CD4-positive, CD25-positive, alpha-beta regulatory T cell (primary cell): ENCODE measurements around the gene ZNF281. TPM values are rescaled to one million over a fixed set of nuclear protein-coding genes. Genes with fewer than 3 reads are reported as not detected.

Experiments used
- ATAC-seq, 2 donors: fragments of 150-1000 bp; cut with Tn5 transposase; one replicate each; pipeline ENCODE4 v1.10.0; 2021; ENCODE audit warnings: low read depth in 2 of 2, moderate number of reproducible peaks in 2 of 2, moderate library complexity in 1 of 2
- DNase-seq, 3 donors: peaks; one replicate each; pipeline versions ENCODE4 v3.0.0 to v3.0.0-alpha.2; 2012 to 2022; ENCODE audit warnings: mixed read lengths in 1 of 3
- H3K27ac ChIP-seq: one replicate; pipeline ENCODE4 v1.7.0; 2013; ENCODE audit warnings: mild to moderate bottlenecking, low read length; ENCODE audit not compliant: insufficient read depth, poor library complexity, severe bottlenecking
- H3K27me3 ChIP-seq: one replicate; pipeline ENCODE4 v1.7.0; 2013; ENCODE audit warnings: low read length; ENCODE audit not compliant: control insufficient read depth, insufficient read depth
- H3K36me3 ChIP-seq: one replicate; pipeline ENCODE4 v1.7.0; 2013; ENCODE audit warnings: mild to moderate bottlenecking, low read length, moderate library complexity; ENCODE audit not compliant: control insufficient read depth, insufficient read depth
- H3K4me1 ChIP-seq: 2 replicates; pipeline ENCODE4 v1.7.0; 2013; ENCODE audit warnings: mild to moderate bottlenecking, low read length; ENCODE audit not compliant: insufficient read depth, control insufficient read depth, poor library complexity, severe bottlenecking
- H3K4me3 ChIP-seq: one replicate; pipeline ENCODE4 v1.7.0; 2013; ENCODE audit warnings: low read depth, mild to moderate bottlenecking, low read length, moderate library complexity
- H3K9me3 ChIP-seq, 2 experiments: 1 replicate in 1 of 2; 2 replicates in 1 of 2; pipeline ENCODE4 v1.7.0; 2013; ENCODE audit warnings: low read length in 2 of 2, mild to moderate bottlenecking in 1 of 2, moderate library complexity in 1 of 2; ENCODE audit not compliant: control insufficient read depth in 2 of 2
- H3K27ac Mint-ChIP-seq, 3 donors: one replicate each; pipeline ENCODE4 v1.8.0; 2020 to 2022; ENCODE audit warnings: mild to moderate bottlenecking in 3 of 3, mixed read lengths in 3 of 3, moderate library complexity in 2 of 3
- H3K27me3 Mint-ChIP-seq: one replicate; pipeline ENCODE4 v1.8.0; 2022; ENCODE audit warnings: mild to moderate bottlenecking, mixed read lengths
- H3K36me3 Mint-ChIP-seq: one replicate; pipeline ENCODE4 v1.8.0; 2020; ENCODE audit warnings: mixed read lengths
- H3K4me1 Mint-ChIP-seq, 4 donors: one replicate each; pipeline ENCODE4 v1.8.0; 2020 to 2022; ENCODE audit warnings: mixed read lengths in 4 of 4, mild to moderate bottlenecking in 1 of 4
- H3K4me3 Mint-ChIP-seq, 4 donors: one replicate each; pipeline ENCODE4 v1.8.0; 2020 to 2022; ENCODE audit warnings: mild to moderate bottlenecking in 4 of 4, mixed read lengths in 4 of 4, moderate library complexity in 3 of 4
- H3K9me3 Mint-ChIP-seq, 7 donors: one replicate each; pipeline ENCODE4 v1.8.0; 2020 to 2022; ENCODE audit warnings: mixed read lengths in 7 of 7, mild to moderate bottlenecking in 3 of 7, moderate library complexity in 2 of 7
- polyA plus RNA-seq, 4 donors: library from polyadenylated mRNA; unstranded; fragments of 300-500 nt; fragmentation: Illumina TruSeq; gene quantifications; one replicate each; pipeline ENCODE4 v1.2.3, GENCODE V29; 2021
- total RNA-seq: library from RNA; stranded (reverse); gene quantifications from one replicate; pipeline ENCODE4 v1.2.3, GENCODE V29; 2022

ZNF281 gene
- total and polyA plus RNA-seq, 5 donors from 2014 or later = 27.9 to 41.9 (median 33.1) TPM

GRCh38 chr1:200367841-200368534 is 41.8 kb downstream of the ZNF281 start:
- Mint-ChIP-seq H3K4me1 (no peaks in the 10 kb centered on the region), H3K36me3 (peaks cover 11% of the 10 kb centered on the region), H3K9me3 (no peaks in the 10 kb centered on the region), H3K4me3 (no peak overlapping the region), H3K27me3 (no peaks in the 10 kb centered on the region), H3K27ac (no peak overlapping the region)
- DNase-seq = no peak
- Histone ChIP-seq H3K4me1 (no peaks in the 10 kb centered on the region), H3K36me3 (no peaks in the 10 kb centered on the region), H3K27me3 (no peaks in the 10 kb centered on the region), H3K9me3 (no peaks in the 10 kb centered on the region), H3K27ac (no peak overlapping the region), H3K4me3 (no peak overlapping the region)
- no peak for ATAC-seq

GRCh38 chr1:200366577-200367253 is 43.1 kb downstream of the ZNF281 start:
- no peak overlapping the region for H3K27ac Mint-ChIP-seq
- H3K27me3 Mint-ChIP-seq = no peaks in the 10 kb centered on the region
- Histone ChIP-seq H3K4me3 (no peak overlapping the region), H3K4me1 (no peaks in the 10 kb centered on the region), H3K9me3 (no peaks in the 10 kb centered on the region), H3K36me3 (no peaks in the 10 kb centered on the region), H3K27me3 (no peaks in the 10 kb centered on the region), H3K27ac (no peak overlapping the region)
- no peaks in the 10 kb centered on the region for H3K9me3 Mint-ChIP-seq
- peaks cover 11% of the 10 kb centered on the region for H3K36me3 Mint-ChIP-seq
- ATAC-seq (no peak), DNase-seq (no peak)
- H3K4me1 Mint-ChIP-seq = no peaks in the 10 kb centered on the region
- no peak overlapping the region for H3K4me3 Mint-ChIP-seq

- H3K9me3 Mint-ChIP-seq = no peaks in the 10 kb centered on the region
- no peak overlapping the region for H3K4me3 ChIP-seq
- no peak overlapping the region for H3K27ac Mint-ChIP-seq
- H3K27me3 Mint-ChIP-seq = no peaks in the 10 kb centered on the region
- H3K36me3 Mint-ChIP-seq = peaks cover 11% of the 10 kb centered on the region
- no peaks in the 10 kb centered on the region for H3K9me3 ChIP-seq
- ATAC-seq = no peak
- no peak overlapping the region for H3K27ac ChIP-seq
- no peaks in the 10 kb centered on the region for H3K4me1 ChIP-seq
- no peaks in the 10 kb centered on the region for H3K36me3 ChIP-seq
- H3K27me3 ChIP-seq = no peaks in the 10 kb centered on the region
- no peak for DNase-seq
- no peaks in the 10 kb centered on the region for H3K4me1 Mint-ChIP-seq
- no peak overlapping the region for H3K4me3 Mint-ChIP-seq
Measured at GRCh38 chr1:200365897-200366426, 43.9 kb downstream of the ZNF281 start.

- Mint-ChIP-seq H3K9me3 (no peaks in the 10 kb centered on the region), H3K36me3 (peaks cover 11% of the 10 kb centered on the region), H3K27ac (no peak overlapping the region), H3K27me3 (no peaks in the 10 kb centered on the region), H3K4me1 (no peaks in the 10 kb centered on the region), H3K4me3 (no peak overlapping the region)
- H3K4me3 ChIP-seq = no peak overlapping the region
- ATAC-seq (no peak), DNase-seq (no peak)
- no peaks in the 10 kb centered on the region for H3K36me3 ChIP-seq
- H3K4me1 ChIP-seq = no peaks in the 10 kb centered on the region
- H3K27ac ChIP-seq = no peak overlapping the region
- H3K27me3 ChIP-seq = no peaks in the 10 kb centered on the region
- H3K9me3 ChIP-seq = no peaks in the 10 kb centered on the region
Measured at GRCh38 chr1:200364831-200365230, 45.0 kb downstream of the ZNF281 start.

- H3K36me3 ChIP-seq = no peaks in the 10 kb centered on the region
- DNase-seq (no peak), ATAC-seq (no peak)
- Mint-ChIP-seq H3K27ac (no peak overlapping the region), H3K9me3 (no peaks in the 10 kb centered on the region), H3K36me3 (peaks cover 11% of the 10 kb centered on the region), H3K4me3 (no peak overlapping the region), H3K4me1 (no peaks in the 10 kb centered on the region), H3K27me3 (no peaks in the 10 kb centered on the region)
- no peak overlapping the region for H3K27ac ChIP-seq
- H3K4me3 ChIP-seq = no peak overlapping the region
- H3K9me3 ChIP-seq = no peaks in the 10 kb centered on the region
- H3K27me3 ChIP-seq = no peaks in the 10 kb centered on the region
- H3K4me1 ChIP-seq = no peaks in the 10 kb centered on the region
Measured at GRCh38 chr1:200364091-200364759, 45.6 kb downstream of the ZNF281 start.

GRCh38 chr1:200363264-200363933 is 46.4 kb downstream of the ZNF281 start:
- ATAC-seq (no peak), DNase-seq (no peak)
- no peak overlapping the region for H3K27ac Mint-ChIP-seq
- H3K36me3 Mint-ChIP-seq = peaks cover 11% of the 10 kb centered on the region
- Histone ChIP-seq H3K27ac (no peak overlapping the region), H3K4me1 (no peaks in the 10 kb centered on the region), H3K9me3 (no peaks in the 10 kb centered on the region), H3K27me3 (no peaks in the 10 kb centered on the region), H3K4me3 (no peak overlapping the region), H3K36me3 (no peaks in the 10 kb centered on the region)
- no peak overlapping the region for H3K4me3 Mint-ChIP-seq
- H3K4me1 Mint-ChIP-seq = peaks cover 0 to 3% (median 0%) of the 10 kb centered on the region in 4 donors
- no peaks in the 10 kb centered on the region for H3K9me3 Mint-ChIP-seq
- no peaks in the 10 kb centered on the region for H3K27me3 Mint-ChIP-seq

GRCh38 chr1:200362421-200362820 is 47.4 kb downstream of the ZNF281 start:
- Histone ChIP-seq H3K36me3 (no peaks in the 10 kb centered on the region), H3K4me1 (no peaks in the 10 kb centered on the region), H3K27me3 (no peaks in the 10 kb centered on the region), H3K9me3 (no peaks in the 10 kb centered on the region), H3K27ac (no peak overlapping the region), H3K4me3 (no peak overlapping the region)
- no peak for DNase-seq
- peaks cover 8% of the 10 kb centered on the region for H3K36me3 Mint-ChIP-seq
- H3K27ac Mint-ChIP-seq = no peak overlapping the region
- no peak for ATAC-seq
- no peaks in the 10 kb centered on the region for H3K9me3 Mint-ChIP-seq
- H3K4me1 Mint-ChIP-seq = peaks cover 0 to 4% (median 0%) of the 10 kb centered on the region in 4 donors
- no peak overlapping the region for H3K4me3 Mint-ChIP-seq
- H3K27me3 Mint-ChIP-seq = no peaks in the 10 kb centered on the region
